GM10266 (cell line): ENCODE data around the gene MRTFA.

Experiments used
- DNase-seq: peaks from one replicate; pipeline ENCODE4 v3.0.0; 2012; ENCODE audit errors: extremely low spot score
- CTCF ChIP-seq: IDR thresholded peaks from 2 replicates; pipeline ENCODE4 v1.5.1; 2012; ENCODE audit warnings: mild to moderate bottlenecking, low read depth; ENCODE audit not compliant: control insufficient read depth, insufficient read depth; ENCODE audit errors: missing control alignments

The MRTFA gene

GRCh38 chr22:40415531-40416266 is 220.8 kb downstream of the MRTFA start:
- no peak for TF ChIP-seq CTCF
- DNase-seq: peak; percentile 74

- TF ChIP-seq CTCF: no peak
- peak; percentile 48 for DNase-seq
These were observed 221.5 kb downstream of the MRTFA start for GRCh38 chr22:40414838-40415505.

GRCh38 chr22:40414311-40414710 is 222.2 kb downstream of the MRTFA start:
- TF ChIP-seq CTCF: no peak
- no peak for DNase-seq

GRCh38 chr22:40413873-40414272 is 222.6 kb downstream of the MRTFA start:
- no peak for TF ChIP-seq CTCF
- no peak for DNase-seq

GRCh38 chr22:40412441-40412840 is 224.1 kb downstream of the MRTFA start:
- no peak for TF ChIP-seq CTCF
- peak; percentile 68 for DNase-seq

GRCh38 chr22:40411506-40411861 is 225.0 kb downstream of the MRTFA start:
- DNase-seq: no peak
- TF ChIP-seq CTCF: no peak

- DNase-seq: no peak
- no peak for TF ChIP-seq CTCF
These were observed 225.6 kb downstream of the MRTFA start for GRCh38 chr22:40410731-40411505.
